Measurements from ENCODE around the gene SUCNR1.
"Not testable (repeated sequence)": the region's sequence is repeated elsewhere in the genome, so short reads cannot be mapped to it uniquely, and the experiment has no call there.

SUCNR1 gene

DNA sequence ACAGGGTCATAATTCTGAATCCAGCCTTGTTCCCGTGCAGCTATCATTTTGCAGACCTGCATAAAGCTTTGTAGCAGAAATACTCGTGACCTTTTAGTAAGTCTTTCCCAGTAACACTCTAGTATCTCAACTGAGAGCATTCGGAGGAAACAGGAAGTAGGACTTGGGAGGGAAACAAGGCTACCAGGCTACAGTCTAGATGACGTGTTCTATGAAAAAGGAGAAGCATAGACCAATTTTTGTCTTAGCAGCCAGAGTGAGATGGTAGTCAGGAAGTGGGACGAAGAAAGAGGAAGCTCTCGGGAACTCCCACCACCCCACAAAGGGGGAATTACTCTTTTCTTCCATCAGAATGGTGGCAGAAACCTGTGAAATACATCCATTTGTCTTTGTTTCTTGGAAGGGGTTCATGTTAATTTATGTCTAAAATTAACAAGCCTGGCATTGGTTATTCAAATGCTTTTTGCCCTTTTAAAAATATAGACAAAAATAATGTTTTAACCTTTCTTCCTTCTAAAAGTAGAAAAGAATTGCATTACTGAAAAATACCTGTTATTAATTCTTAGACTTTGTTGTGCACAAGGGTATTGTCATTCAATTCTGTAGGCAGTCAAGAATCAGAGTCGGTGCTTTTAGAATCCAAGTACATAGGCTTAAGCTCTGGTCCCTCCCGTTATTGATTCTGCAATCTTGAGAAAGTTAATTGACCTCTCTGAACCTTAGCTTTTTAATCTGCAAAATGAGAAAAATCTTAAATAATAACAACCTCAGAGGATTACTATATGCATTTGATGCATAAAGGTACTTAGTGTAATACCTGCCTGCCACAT, 1.6 kb upstream of the SUCNR1 start:
- no peak for DNase-seq

DNA sequence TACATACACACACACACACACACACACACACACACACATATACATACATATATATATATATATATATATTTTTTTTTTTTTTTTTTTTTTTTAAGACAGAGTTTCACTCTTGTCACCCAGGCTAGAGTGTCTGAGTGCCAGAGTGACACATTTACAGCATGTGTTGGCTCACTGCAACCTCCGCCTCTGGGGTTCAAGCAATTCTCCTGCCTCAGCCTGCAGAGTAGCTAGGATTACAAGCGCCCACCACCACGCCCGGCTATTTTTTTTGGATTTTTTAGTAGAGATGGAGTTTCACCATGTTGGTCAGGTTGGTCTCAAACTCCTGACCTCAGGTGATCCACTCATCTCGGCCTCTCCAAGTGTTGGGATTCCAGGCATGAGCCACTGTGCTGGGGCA, 636 bp downstream of the SUCNR1 start:
- not testable (repeated sequence) for DNase-seq

DNA sequence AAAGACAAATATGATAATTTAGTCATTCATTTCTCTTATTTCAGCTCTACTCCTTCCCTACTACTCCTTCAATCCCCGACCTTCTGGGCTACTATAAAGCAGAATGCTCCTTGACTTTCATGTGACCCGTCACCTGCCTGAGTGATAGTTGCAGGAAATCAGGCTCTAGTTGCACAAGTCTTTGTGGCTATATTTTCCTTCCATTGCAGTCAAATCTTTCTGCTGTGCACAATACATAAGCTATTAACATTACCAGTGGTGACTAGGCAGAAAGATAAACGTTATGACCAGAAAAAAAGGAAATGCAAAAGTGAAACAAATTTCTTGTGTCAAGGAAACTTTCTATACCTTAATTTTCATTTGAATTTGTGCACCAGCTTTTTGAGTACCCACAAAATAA, 2.3 kb downstream of the SUCNR1 start:
- no peak for DNase-seq

DNA sequence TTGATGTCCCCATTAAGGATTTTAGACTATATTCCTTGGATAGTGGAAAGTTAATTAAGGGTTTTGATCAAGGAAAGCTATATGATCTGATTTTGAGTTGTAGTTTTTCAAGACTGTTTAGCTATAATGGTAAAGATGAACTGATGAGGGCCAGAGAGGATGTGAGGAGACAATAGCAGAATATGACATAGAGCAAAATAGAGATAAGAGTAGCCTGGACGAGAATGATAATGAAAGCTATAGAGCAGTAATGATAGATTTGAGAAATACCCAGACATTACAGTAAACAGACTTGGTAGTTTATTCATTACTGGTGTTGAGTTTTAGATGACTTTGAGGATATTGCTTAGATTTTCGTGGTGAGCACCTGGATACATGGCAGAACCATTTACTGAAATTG, 3.8 kb downstream of the SUCNR1 start:
- DNase-seq, result no peak

DNA sequence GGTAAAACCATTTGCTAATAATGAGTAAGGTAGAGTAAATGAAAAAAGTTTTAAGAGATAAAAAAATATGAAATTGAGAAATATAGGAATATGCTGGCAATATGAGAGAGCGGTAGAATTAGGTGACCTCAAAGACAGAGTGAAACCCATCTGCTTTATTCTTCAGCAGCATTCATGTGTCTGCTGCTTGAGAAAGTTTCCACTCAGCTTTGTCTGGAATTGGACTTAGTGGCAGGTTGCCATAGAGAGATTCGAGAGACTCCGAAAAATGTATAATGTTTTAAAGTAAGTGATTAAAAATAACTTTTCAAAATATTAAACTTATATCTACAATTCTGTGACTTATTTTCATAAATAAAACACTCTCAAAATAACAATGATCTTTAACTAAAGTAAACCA, 5.0 kb downstream of the SUCNR1 start:
- no peak for DNase-seq

DNA sequence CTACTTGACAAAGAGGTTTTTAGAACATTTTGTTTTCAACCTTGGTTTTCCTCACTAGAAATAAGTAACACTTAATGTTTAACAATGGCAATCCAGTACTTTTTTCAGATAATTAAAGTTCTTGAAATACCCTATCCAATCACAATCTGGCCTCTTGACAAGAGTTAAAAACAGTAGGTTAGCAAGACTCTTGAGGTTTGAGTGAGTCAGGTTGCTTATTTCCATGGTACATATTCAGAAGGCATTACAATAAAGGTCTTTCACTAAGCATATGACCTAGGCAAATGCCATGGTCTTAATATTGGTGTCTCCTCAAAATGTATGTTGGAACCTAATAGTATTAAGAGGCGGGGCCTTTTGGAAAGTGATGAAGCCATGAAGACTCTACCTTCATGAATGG, 5.6 kb downstream of the SUCNR1 start:
- no peak for DNase-seq

DNA sequence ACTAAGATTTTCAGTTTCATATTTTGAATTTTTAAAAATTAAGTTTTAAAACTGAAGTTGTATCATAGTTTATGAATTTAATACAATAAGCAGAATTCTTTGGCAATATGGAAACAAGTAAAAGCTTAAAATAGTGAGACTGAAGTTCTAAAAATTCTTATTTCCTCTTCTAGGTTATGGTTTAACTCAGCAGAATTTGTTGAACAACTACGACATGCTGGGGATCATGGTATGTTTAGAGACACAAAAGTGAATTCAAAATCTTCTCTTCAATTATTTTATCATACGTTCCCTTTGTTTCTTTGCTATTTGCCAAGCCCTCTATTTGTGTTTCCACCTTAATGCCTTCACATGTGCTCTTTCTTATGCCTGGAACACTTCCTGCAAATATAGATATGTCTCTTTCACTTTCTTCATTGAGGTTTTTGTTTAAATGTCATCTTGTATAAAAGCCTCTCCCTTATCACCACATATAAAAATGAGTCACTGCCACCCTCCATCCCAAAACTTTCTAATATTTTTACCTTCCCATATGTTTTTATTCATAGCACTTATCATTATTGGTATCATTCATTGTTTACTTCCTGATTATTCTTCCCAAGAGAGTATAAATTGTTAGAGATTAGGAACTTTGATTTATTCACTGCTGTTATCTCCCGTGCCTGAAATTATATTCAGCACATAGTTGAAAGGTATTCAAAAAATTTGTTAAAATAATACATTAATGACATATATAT, 6.4 kb downstream of the SUCNR1 start:
- DNase-seq, result no peak

DNA sequence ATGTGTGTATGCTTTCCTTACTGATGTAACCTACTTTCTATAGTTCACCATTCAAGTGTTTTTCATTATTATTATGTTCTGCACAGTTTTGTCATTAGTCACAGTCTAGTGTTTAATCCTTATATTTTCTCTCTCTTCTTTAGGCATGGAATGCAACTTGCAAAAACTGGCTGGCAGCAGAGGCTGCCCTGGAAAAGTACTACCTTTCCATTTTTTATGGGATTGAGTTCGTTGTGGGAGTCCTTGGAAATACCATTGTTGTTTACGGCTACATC, 6.9 kb downstream of the SUCNR1 start:
- no peak for DNase-seq

DNA sequence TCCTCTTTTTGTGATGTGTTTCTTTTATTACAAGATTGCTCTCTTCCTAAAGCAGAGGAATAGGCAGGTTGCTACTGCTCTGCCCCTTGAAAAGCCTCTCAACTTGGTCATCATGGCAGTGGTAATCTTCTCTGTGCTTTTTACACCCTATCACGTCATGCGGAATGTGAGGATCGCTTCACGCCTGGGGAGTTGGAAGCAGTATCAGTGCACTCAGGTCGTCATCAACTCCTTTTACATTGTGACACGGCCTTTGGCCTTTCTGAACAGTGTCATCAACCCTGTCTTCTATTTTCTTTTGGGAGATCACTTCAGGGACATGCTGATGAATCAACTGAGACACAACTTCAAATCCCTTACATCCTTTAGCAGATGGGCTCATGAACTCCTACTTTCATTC, 7.7 kb downstream of the SUCNR1 start:
- DNase-seq, result no peak

DNA sequence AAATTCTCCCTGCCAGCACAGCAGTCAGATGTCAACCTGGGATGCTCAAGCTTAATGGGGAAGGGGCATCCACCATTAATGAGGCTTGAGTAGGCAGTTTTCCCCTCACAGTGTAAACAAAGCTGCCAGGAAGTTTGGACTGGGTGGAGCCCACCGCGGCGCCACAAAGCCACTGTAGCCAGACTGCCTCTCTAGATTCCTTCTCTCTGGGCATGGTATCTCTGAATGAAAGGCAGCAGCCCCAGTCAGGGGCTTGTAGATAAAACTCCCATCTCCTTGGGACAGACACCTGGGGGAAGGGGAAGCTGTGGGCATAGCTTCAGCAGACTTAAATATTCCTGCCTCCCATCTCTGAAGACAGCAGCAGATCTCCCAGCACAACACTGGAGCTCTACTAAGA, 12.0 kb downstream of the SUCNR1 start:
- not testable (repeated sequence) for DNase-seq

DNA sequence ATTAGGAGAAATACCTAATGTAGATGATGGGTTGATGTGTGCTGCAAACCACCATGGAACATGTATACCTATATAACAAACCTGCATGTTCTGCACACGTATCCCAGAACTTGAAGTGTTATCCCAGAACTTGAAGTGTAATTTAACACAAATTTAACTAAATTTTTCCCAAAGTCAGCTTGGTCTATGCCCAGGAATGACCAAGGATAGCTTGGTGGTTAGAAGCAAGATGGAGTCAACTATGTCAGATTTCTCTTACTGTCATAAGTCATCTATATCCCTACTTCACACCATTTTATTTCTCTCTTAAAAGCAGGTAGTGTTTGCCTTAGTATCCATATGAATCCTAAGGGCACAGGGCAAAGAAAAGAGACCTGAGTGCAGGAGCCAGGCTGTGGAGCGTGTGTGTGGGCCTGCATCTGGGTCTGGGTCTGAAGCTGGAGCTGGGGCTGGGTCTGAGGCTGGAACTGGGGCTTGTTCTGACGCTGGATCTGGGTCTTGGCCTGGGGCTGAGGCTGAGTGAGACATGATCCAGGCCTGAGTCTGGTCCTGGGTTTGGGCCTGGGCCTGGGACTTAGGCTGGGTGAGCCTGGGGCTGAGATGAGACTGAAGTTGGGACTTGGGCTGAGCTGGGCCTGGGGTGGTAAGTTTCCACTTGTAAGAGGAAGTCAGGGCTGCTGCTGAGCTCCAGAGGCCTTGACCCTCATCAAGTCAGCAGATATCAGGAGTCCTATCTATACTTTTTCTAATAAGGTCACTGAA, 14.2 kb downstream of the SUCNR1 start:
- not testable (repeated sequence) for DNase-seq

DNA sequence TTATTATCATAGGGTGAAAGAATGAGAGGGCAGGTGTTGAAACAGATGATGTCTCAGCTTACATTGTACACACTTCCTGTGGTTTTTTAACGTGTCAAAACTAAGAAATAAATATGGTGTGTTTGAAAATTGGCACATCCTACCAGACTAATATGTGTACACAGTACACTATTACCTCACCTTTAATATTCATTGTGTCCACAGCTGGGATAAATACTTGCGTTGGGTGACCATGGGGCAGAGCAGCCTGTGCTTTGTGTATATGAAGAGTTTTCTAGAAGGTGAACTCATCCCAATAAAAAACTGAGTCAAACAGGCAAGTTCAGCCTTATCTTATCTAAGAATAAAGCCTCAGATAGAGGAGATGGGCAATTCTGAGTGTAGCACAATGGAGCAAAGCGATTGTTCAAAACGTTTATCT, 17.3 kb downstream of the SUCNR1 start:
- DNase-seq, result peak; percentile 24

DNA sequence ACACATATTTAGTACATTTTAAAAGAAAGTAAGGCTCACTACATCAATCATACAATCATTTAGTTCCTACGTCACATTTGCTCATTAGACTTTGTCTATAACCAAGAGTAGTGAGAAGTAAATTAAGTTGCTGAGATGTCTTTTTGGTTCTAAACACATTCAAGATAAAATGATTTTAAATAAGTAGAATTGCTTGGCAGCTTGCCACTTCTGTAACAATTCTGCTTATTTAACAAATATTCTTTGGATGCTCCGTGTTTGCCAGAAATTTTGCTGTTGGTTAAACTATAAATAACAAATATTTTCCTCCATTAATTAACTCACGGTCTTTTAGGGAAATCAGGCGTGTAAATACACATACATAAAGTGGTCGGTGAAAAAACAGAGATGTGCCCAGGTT, 18.3 kb downstream of the SUCNR1 start:
- no peak for DNase-seq

DNA sequence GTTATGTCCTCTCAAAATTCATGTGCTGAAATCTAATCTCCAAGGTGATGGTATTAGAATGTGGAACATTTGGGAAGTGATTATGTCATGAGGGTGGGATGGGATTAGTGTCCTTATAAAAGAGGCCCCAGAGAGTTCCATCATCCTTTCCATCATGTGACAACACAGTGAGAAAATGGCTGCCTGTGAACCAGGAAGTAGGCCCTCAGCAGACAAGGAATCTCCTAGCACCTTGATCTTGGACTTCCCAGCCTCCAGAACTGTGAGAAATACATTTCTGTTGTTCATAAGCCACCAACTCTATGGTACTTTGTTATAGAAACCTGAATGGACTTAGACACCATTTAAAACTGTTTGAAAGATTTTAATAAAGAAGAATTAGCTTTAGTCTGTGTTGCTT, 20.8 kb downstream of the SUCNR1 start:
- DNase-seq, result no peak

DNA sequence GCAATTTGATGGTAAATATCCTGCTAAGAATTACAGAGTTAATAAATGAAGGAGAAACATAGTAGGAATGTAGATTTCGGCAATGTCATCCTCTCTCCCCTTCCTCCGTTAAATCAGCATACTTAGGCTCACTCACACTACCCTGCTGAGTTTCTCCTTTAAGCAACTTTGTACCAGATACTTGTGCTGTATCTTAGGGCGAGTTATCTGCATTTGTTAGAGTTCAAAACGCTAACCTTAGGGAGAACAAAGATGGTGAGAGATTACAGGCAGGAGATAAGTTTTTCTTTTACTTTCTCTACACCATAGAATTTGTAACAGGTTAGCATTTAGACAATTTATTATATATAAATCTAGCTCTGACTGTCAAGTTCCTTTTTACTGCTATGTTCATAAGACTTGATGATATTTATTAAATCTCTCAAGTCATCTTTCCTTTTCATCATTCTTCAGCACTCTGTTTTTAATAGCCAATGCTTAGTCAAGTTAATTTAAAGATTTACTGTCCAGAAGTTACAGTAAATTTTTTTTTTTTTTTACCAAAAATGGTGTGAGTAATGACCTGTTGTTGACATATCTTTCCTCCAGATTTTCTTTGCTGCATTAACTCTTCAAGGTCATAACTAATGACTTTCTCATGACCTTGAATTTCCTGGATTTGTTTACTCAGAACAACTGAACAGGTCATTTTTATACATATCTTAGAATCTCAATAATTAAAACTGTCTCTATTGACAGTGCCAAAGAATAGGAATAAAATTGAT, 22.2 kb downstream of the SUCNR1 start:
- DNase-seq, result no peak

DNA sequence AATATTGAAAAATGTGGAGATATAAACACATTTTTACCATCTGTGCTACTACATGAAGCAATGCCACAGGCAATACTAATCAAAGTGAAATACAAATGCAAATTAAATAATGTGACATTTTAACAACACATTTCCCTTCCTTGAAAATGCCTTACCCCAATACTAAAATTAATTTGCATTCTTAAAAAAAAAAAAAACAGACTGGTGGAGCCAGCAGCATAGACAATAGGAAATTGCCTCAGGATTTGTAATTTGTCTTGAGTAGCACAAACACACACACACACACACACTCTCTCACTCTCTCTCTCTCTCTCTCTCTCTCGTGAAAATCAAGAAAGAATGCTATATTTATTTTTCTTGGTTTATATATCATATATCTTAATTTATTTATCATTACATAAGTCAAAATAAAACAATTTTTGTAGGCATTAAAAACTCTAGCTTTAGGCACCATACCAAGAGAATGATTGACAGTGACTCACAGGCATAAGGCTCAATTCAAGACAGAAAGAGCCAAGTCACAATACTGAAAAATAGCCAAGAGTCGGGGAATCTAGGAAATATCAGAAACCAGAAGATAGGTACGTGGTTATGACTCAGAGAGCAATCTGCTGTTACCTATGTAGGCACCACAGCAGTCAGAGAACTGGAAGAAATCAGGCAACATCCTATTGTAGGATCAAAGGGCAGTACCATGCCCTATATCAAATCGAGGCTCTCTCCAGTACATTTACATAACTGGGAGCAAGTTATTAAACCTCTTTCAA, 23.0 kb downstream of the SUCNR1 start:
- DNase-seq, result no peak

DNA sequence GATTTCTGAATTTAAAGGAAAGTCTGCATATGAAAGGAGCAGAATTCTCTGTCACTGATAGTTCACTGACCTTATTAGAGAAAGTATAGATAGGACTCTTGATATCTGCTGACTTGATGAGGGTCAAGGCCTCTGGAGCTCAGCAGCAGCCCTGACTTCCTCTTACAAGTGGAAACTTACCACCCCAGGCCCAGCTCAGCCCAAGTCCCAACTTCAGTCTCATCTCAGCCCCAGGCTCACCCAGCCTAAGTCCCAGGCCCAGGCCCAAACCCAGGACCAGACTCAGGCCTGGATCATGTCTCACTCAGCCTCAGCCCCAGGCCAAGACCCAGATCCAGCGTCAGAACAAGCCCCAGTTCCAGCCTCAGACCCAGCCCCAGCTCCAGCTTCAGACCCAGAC, 24.7 kb downstream of the SUCNR1 start:
- not testable (repeated sequence) for DNase-seq

DNA sequence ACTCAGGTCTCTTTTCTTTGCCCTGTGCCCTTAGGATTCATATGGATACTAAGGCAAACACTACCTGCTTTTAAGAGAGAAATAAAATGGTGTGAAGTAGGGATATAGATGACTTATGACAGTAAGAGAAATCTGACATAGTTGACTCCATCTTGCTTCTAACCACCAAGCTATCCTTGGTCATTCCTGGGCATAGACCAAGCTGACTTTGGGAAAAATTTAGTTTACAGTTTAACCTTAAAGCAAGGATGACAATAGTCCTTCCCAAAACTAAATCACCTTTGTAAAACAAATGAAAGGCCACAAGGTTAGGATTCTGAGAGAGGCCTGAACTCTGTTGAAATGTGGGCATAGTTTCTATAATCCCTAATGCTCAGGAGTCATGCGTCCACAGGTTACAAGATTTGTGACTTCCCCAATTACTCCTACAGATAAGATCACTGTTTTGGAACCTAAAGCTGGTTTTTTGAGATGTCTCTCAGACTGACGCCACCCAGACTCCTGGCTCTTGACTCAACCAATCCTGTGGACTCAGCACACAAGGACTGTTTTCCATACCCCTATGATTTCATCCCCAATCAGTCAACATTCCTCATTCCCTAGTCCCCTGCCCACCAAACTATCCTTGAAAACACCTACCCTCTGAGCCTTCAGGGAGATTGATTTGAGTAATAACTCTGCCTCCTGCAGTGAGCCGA, 25.3 kb downstream of the SUCNR1 start:
- DNase-seq, result not testable (repeated sequence)

DNA sequence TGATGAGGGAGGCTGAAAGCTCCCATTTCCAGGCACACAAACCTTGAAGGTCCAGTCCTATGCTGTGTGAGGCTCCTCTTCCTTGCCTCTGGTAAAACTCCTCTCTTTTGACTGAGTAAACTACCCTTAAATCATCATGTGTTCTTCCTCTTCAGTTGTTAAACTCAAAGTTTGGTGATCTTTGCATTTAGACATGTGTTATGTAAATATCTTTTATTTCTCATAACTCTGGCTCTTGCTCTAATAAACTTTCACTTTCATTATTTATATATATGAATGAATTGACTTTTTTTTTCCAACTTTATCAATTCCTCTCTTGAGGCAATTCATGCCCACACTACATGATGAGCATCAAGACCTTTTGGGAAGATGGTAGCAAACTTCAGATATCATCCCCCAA, 26.6 kb downstream of the SUCNR1 start:
- no peak for DNase-seq

DNA sequence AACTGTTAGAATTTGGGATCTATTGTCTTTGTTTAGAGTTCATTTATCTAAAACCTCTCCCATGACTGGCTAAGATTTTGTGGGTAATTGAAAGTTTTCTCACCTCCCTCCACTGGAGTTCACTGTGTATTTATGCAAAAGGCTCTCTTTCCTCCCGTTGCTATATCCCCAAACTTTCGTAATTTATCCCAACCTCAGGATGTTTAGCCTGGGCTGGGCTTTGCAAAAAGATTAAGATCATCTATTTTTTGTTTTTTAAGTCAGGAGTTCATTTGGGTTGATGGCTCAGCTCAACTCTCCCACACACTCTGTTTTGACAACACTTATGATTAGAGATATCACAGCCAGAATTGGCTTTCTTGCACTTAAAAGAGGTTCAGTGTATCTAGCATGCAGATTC, 27.0 kb downstream of the SUCNR1 start:
- DNase-seq, result no peak

DNA sequence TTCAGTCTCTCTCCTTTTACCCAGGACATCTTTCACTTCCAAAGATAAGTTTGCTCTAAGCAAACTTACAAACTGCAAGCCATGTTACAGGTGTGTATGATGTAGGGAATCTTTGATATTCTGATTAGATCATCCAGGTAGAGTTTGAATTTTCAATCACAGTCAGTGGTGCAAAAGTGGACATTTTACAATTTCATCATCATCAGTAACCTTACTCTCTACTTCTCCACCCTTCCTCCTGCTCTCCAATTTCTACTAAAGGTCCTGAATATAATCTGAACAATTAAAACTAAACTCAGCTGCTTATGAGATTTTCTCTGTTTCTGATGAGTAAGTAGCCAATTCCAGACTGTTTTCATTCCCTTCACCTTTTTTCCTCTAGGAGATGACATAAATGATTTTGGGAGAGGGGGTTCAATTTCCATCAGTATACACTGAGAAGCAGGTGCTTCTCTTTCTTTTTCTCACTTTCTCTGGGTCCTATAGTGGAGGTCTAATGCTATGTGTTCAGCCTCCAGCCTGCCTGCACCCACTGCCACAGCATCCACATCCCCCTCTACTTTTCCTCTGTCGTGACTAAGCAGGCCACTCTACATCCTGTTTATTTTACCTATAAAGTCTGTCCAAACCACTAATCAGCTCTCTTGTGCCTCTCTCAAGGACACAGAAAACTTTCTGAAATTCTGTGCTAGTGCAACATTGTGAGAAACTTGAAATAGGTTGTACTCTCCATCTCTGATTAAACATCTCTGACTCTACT, 27.6 kb downstream of the SUCNR1 start:
- no peak for DNase-seq
